Neuron (in vitro differentiated cells): ENCODE results near the gene MAGI1.

Experiments used
- H2AFZ ChIP-seq: one replicate; pipeline ENCODE4 v1.6.1; 2013; ENCODE audit warnings: low read depth, mild to moderate bottlenecking, inconsistent platforms, low read length, moderate library complexity
- H3K27me3 ChIP-seq: one replicate; pipeline ENCODE4 v1.6.1; 2013; ENCODE audit warnings: low read length; ENCODE audit not compliant: insufficient read depth
- H3K36me3 ChIP-seq: one replicate; pipeline ENCODE4 v1.6.1; 2013; ENCODE audit warnings: low read length; ENCODE audit not compliant: insufficient read depth
- H3K4me1 ChIP-seq: one replicate; pipeline ENCODE4 v1.6.1; 2013; ENCODE audit warnings: low read length; ENCODE audit not compliant: insufficient read depth
- H3K4me3 ChIP-seq: 2 replicates; pipeline ENCODE4 v1.5.1; 2013; ENCODE audit warnings: mild to moderate bottlenecking, low read length, moderate library complexity
- H3K9me3 ChIP-seq: one replicate; pipeline ENCODE4 v1.6.1; 2013; ENCODE audit warnings: low read length

Gene MAGI1

GRCh38 chr3:65339192-65339740 lies 699.5 kb downstream of the MAGI1 start:
- H3K4me3 ChIP-seq = no peak overlapping the region
- no peak overlapping the region for H2AFZ ChIP-seq
- peaks cover 7% of the 10 kb centered on the region for H3K4me1 ChIP-seq
- H3K36me3 ChIP-seq = no peaks in the 10 kb centered on the region
- H3K9me3 ChIP-seq = no peaks in the 10 kb centered on the region
- H3K27me3 ChIP-seq = no peaks in the 10 kb centered on the region

- Histone ChIP-seq H3K27me3 (no peaks in the 10 kb centered on the region), H3K4me1 (peaks cover 13% of the 10 kb centered on the region), H3K9me3 (no peaks in the 10 kb centered on the region)
Observed at GRCh38 chr3:65338571-65338970, 700.1 kb downstream of the MAGI1 start.

DNA sequence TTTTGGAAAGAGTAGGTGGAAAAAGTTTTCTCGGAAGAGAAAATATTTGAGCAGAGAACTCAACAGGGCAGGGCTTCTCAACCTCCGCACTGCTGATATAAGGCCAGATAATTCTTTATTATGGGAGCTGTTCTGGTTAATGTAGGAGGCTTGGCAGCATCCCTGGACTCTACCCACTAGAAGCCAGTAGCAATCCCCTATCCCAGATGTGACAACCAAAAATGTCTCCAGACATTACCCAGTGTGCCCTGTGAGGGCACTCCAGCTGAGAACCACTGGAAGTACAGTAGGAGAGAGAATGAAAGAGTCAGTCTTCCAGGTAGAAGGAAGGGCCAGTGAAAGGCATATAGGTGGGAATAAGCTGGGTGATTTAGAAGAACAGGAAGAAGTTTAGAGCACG lies 703.1 kb downstream of the MAGI1 start:
- H3K9me3 ChIP-seq = no peaks in the 10 kb centered on the region
- no peaks in the 10 kb centered on the region for H3K36me3 ChIP-seq
- H2AFZ ChIP-seq = no peak overlapping the region
- H3K4me1 ChIP-seq = peaks cover 13% of the 10 kb centered on the region
- H3K27me3 ChIP-seq = no peaks in the 10 kb centered on the region
- H3K4me3 ChIP-seq = no peak overlapping the region

More at GRCh38 chr3:65338571-65338970, 700.1 kb downstream of the MAGI1 start:
- H3K36me3 ChIP-seq = no peaks in the 10 kb centered on the region
- H3K4me3 ChIP-seq = no peak overlapping the region
- no peak overlapping the region for H2AFZ ChIP-seq

GRCh38 chr3:65334045-65334665 lies 704.6 kb downstream of the MAGI1 start:
- no peak overlapping the region for H3K4me3 ChIP-seq
- H3K9me3 ChIP-seq = no peaks in the 10 kb centered on the region
- peaks cover 13% of the 10 kb centered on the region for H3K4me1 ChIP-seq
- no peaks in the 10 kb centered on the region for H3K36me3 ChIP-seq
- no peak overlapping the region for H2AFZ ChIP-seq
- no peaks in the 10 kb centered on the region for H3K27me3 ChIP-seq

GRCh38 chr3:65331730-65332129 lies 707.0 kb downstream of the MAGI1 start:
- Histone ChIP-seq H3K4me3 (no peak overlapping the region), H2AFZ (no peak overlapping the region), H3K9me3 (no peaks in the 10 kb centered on the region), H3K36me3 (no peaks in the 10 kb centered on the region), H3K4me1 (peaks cover 13% of the 10 kb centered on the region), H3K27me3 (no peaks in the 10 kb centered on the region)

GRCh38 chr3:65330072-65330471 lies 708.6 kb downstream of the MAGI1 start:
- Histone ChIP-seq H3K4me3 (no peak overlapping the region), H3K27me3 (no peaks in the 10 kb centered on the region), H3K36me3 (no peaks in the 10 kb centered on the region), H2AFZ (no peak overlapping the region), H3K9me3 (no peaks in the 10 kb centered on the region), H3K4me1 (peaks cover 13% of the 10 kb centered on the region)

DNA sequence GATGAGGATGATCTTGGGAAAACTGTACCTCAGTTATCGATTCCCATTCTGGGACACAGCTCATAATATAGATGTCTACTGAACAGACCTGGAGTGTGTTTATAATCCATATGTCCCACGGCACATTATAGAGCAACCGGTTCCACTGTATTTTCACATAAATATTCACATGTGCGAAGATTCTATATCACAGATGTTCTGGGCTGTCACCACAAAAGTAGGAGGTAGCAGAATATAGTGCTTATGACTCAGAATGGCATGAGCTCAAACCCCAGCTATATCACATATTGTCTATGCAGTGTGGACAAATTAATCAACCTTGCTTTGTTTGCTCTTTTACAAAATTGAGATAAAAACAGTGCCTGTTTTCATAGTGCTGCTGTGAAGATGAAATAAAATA lies 710.6 kb downstream of the MAGI1 start:
- H3K27me3 ChIP-seq = no peaks in the 10 kb centered on the region
- H2AFZ ChIP-seq = no peak overlapping the region
- H3K36me3 ChIP-seq = no peaks in the 10 kb centered on the region
- H3K4me1 ChIP-seq = no peaks in the 10 kb centered on the region
- H3K9me3 ChIP-seq = no peaks in the 10 kb centered on the region
- no peak overlapping the region for H3K4me3 ChIP-seq

DNA sequence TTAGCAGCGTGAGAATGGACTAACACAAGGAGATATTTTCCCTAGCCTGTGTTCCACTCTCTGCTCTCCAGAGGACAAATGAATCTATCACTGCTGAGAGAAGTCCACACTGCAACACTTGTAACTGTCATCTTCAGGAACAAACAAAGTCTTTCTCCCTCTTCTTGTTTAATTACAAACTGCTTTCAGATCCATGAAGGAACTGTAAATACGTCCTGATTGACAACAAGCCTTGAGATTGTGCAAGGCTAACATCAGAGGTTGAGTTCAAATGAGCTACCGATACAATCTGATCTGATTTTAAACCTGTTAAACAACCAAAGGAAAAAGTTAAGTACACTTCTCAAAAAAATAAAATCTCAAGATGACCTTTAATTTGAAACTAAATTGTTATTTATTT lies 712.1 kb downstream of the MAGI1 start:
- no peaks in the 10 kb centered on the region for H3K4me1 ChIP-seq
- no peak overlapping the region for H2AFZ ChIP-seq
- H3K9me3 ChIP-seq = no peaks in the 10 kb centered on the region
- H3K4me3 ChIP-seq = no peak overlapping the region
- H3K36me3 ChIP-seq = no peaks in the 10 kb centered on the region
- H3K27me3 ChIP-seq = no peaks in the 10 kb centered on the region

DNA sequence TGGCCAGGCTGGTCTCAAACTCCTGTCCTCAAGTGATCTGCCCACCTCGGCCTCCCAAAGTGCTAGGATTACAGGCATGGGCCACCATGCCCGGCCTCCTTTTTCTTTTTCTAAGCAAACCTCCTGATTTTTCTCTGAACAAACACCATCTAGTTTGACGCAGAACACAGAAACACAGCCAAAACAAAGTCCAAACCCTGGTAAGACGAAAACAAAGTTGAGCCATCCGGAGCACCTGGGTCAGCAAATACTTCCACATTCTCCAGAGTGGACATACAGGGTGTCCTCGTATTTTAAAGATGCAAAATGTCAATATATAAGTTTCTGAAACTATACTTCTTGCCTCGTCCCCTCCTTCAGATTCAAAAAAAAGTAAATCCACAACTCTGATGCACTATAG lies 715.8 kb downstream of the MAGI1 start:
- H3K4me3 ChIP-seq = no peak overlapping the region
- no peaks in the 10 kb centered on the region for H3K27me3 ChIP-seq
- H3K9me3 ChIP-seq = no peaks in the 10 kb centered on the region
- no peaks in the 10 kb centered on the region for H3K4me1 ChIP-seq
- H3K36me3 ChIP-seq = no peaks in the 10 kb centered on the region
- H2AFZ ChIP-seq = no peak overlapping the region

- Histone ChIP-seq H3K4me3 (no peak overlapping the region), H2AFZ (no peak overlapping the region)
Observed at GRCh38 chr3:65318231-65318630, 720.5 kb downstream of the MAGI1 start.

DNA sequence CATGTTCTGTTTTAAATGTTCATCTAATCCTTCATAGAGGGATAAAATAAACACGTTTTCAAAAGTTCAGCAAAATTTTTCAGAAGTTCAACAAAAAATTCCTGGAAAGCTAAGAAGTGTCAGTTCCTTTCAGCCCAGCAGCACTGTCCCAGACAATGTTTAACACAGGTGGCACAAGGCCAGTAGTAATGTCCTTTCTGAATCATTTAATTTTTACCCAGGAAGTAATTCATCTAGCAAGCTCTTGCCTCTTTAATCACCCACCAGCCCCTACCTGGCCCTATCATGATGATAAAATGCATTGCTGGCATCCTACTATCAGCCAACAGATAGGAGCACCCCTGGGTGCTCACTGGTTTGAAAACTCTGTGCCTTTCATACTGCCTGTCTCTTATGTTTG lies 723.8 kb downstream of the MAGI1 start:
- no peaks in the 10 kb centered on the region for H3K36me3 ChIP-seq
- peaks cover 5% of the 10 kb centered on the region for H3K4me1 ChIP-seq
- H3K9me3 ChIP-seq = peaks cover 2% of the 10 kb centered on the region
- no peaks in the 10 kb centered on the region for H3K27me3 ChIP-seq
- no peak overlapping the region for H2AFZ ChIP-seq
- H3K4me3 ChIP-seq = no peak overlapping the region

More at GRCh38 chr3:65318231-65318630, 720.5 kb downstream of the MAGI1 start:
- Histone ChIP-seq H3K27me3 (no peaks in the 10 kb centered on the region), H3K9me3 (peaks cover 2% of the 10 kb centered on the region), H3K4me1 (no peaks in the 10 kb centered on the region), H3K36me3 (no peaks in the 10 kb centered on the region)

GRCh38 chr3:65314269-65314668 lies 724.4 kb downstream of the MAGI1 start:
- H2AFZ ChIP-seq = no peak overlapping the region
- H3K36me3 ChIP-seq = no peaks in the 10 kb centered on the region
- no peaks in the 10 kb centered on the region for H3K27me3 ChIP-seq
- peaks cover 5% of the 10 kb centered on the region for H3K4me1 ChIP-seq
- no peak overlapping the region for H3K4me3 ChIP-seq
- peaks cover 2% of the 10 kb centered on the region for H3K9me3 ChIP-seq

DNA sequence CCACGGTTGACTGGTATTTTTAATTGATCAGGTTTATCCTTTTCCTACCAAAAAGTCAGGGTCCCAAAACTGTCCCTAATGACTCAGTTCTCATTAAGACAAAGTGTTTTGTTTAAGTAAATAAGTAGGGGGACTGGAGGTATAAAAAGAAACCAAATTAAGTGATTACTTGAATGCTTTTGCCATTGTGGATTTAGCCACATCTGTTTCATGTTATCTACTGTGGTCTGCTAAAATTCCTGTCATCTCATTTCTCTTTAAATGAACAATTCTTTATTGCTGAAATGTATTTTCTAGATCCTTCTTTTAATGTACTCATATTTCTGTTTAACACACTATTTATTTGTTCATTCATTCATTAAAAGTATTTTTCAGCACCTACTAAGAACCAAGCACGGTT lies 725.1 kb downstream of the MAGI1 start:
- Histone ChIP-seq H3K9me3 (peaks cover 2% of the 10 kb centered on the region), H3K4me1 (peaks cover 5% of the 10 kb centered on the region), H3K36me3 (no peaks in the 10 kb centered on the region), H2AFZ (no peak overlapping the region), H3K27me3 (no peaks in the 10 kb centered on the region), H3K4me3 (no peak overlapping the region)

DNA sequence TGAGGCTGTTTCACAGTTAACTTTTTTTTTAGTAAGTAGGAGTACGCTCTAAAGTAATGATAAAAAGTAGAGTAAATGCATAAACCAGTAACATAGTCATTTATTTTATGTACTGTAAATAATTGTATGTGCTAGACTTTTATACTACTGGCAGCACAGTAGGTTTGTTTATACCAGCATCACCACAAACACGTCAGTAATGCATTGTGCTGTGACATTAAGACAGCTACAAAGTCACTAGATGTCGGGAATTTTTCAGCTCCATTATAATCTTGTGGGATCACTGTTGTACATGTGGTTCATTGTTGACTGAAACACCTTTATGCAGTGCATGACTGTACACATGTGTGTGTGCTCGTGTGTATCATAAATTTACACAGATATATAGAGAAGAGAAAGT lies 732.9 kb downstream of the MAGI1 start:
- H3K4me3 ChIP-seq = no peak overlapping the region
- H3K9me3 ChIP-seq = no peaks in the 10 kb centered on the region
- no peaks in the 10 kb centered on the region for H3K4me1 ChIP-seq
- no peak overlapping the region for H2AFZ ChIP-seq
- H3K36me3 ChIP-seq = no peaks in the 10 kb centered on the region
- no peaks in the 10 kb centered on the region for H3K27me3 ChIP-seq
